K562 (cell line): ENCODE results near the gene RNF32. TPM values are rescaled to one million over a fixed set of nuclear protein-coding genes. Genes with fewer than 3 reads are reported as not detected.

Source experiments
- ATAC-seq: fragments of 200-7000 bp; cut with Tn5 transposase; 3 replicates; pipeline ENCODE4 v1.9.1; 2020; ENCODE audit warnings: moderate library complexity
- BruUV-seq: library from RNA; stranded (reverse); fragments of 400-500 nt; replicated peaks from 2 replicates; lab custom pipeline; 2021; lab: Mats Ljungman, UMichigan
- CTCF ChIA-PET: fragments of 300-600 bp; formaldehyde crosslinking; extraction: SDS; loops from one replicate; lab custom pipeline; 2021; ENCODE audit warnings: low intra/inter-chr PET ratio; lab: Yijun Ruan, JAX
- POLR2A ChIA-PET: fragments of 300-600, 350-650 bp; sonication (Branson Sonifier 250); formaldehyde crosslinking; extraction: SDS; loops from one replicate; lab custom pipeline; 2021; ENCODE audit warnings: antibody characterized with exemption, inconsistent platforms; lab: Yijun Ruan, JAX
- DNase-seq, 4 experiments: peaks; one replicate each; pipeline versions ENCODE4 v3.0.0 to v3.0.0-alpha.2; 2011 to 2018; ENCODE audit warnings: low spot score in 3 of 4, mixed read lengths in 3 of 4; ENCODE audit errors: extremely low read depth in 1 of 4
- FAIRE-seq: peaks from 2 replicates; lab custom pipeline; 2011; peaks lifted over from hg19 to GRCh38; lab: Jason Lieb, UNC
- H2AFZ ChIP-seq: 2 replicates; pipeline ENCODE4 v1.6.0; 2011; ENCODE audit warnings: low read depth, low read length, control low read depth, inconsistent platforms
- H3K27ac ChIP-seq: fragments of 200-600 bp; 3 replicates; pipeline ENCODE4 v1.8.0; 2011; ENCODE audit warnings: low read depth, mild to moderate bottlenecking, control low read depth, inconsistent platforms, low read length, moderate library complexity, mixed read lengths; ENCODE audit errors: extremely low read depth
- H3K27me3 ChIP-seq, 2 experiments: fragments of 300-600 bp in 1 of 2; 2 replicates in 1 of 2; 3 replicates in 1 of 2; pipeline versions ENCODE4 v1.6.0 to v1.8.0; 2011; ENCODE audit warnings: inconsistent platforms in 2 of 2, low read length in 2 of 2, mild to moderate bottlenecking in 1 of 2, mixed read lengths in 1 of 2, moderate library complexity in 1 of 2; ENCODE audit not compliant: control insufficient read depth in 2 of 2, insufficient read depth in 2 of 2
- H3K36me3 ChIP-seq: fragments of 300-600 bp; 3 replicates; pipeline ENCODE4 v1.8.0; 2011; ENCODE audit warnings: mild to moderate bottlenecking, low read length, inconsistent platforms; ENCODE audit not compliant: control insufficient read depth, insufficient read depth
- H3K4me1 ChIP-seq, 2 experiments: fragments of 200-600 bp in 1 of 2; replicated peaks in 1 of 2; 2 replicates in 1 of 2; 3 replicates in 1 of 2; pipeline versions ENCODE4 v1.5.1 to v1.8.0; 2011; ENCODE audit warnings: inconsistent platforms in 2 of 2, low read length in 2 of 2, mild to moderate bottlenecking in 1 of 2, mixed read lengths in 1 of 2, moderate library complexity in 1 of 2; ENCODE audit not compliant: control insufficient read depth in 2 of 2, insufficient read depth in 2 of 2
- H3K4me2 ChIP-seq: 2 replicates; pipeline ENCODE4 v1.6.1; 2011; ENCODE audit warnings: low read length, control low read depth, inconsistent platforms, mixed read lengths; ENCODE audit not compliant: insufficient read depth
- H3K4me3 ChIP-seq: fragments of 200-600 bp; sonication (generic), shearing (Covaris generic); 2 replicates; pipeline ENCODE4 v1.5.1; 2016; ENCODE audit warnings: control low read depth, inconsistent platforms
- H3K79me2 ChIP-seq: fragments of 200-600 bp; 3 replicates; pipeline ENCODE4 v1.8.0; 2011; ENCODE audit warnings: low read length, inconsistent platforms; ENCODE audit not compliant: control insufficient read depth, insufficient read depth
- H3K9ac ChIP-seq, 2 experiments: 2 replicates each; pipeline versions ENCODE4 v1.6.0 to v1.6.1; 2011; ENCODE audit warnings: low read depth in 2 of 2, low read length in 2 of 2, control low read depth in 1 of 2, inconsistent platforms in 1 of 2, mild to moderate bottlenecking in 1 of 2, mixed read lengths in 1 of 2; ENCODE audit not compliant: insufficient read depth in 1 of 2
- H3K9me1 ChIP-seq: one replicate; pipeline ENCODE4 v1.6.0; 2011; ENCODE audit warnings: inconsistent platforms, mild to moderate bottlenecking, low read length, moderate library complexity; ENCODE audit not compliant: control insufficient read depth, insufficient read depth
- H3K9me3 ChIP-seq: replicated peaks from 2 replicates; pipeline ENCODE4 v1.5.1; 2011; ENCODE audit warnings: low read depth, low read length, inconsistent platforms; ENCODE audit not compliant: control insufficient read depth, insufficient read depth
- H4K20me1 ChIP-seq: replicated peaks from 2 replicates; pipeline ENCODE4 v1.6.1; 2011; ENCODE audit warnings: low read length, inconsistent platforms, mixed read lengths; ENCODE audit not compliant: control insufficient read depth, insufficient read depth
- CBX1 ChIP-seq: sonication (generic); IDR thresholded peaks from 2 replicates; pipeline ENCODE4 v1.6.1; 2016; ENCODE audit warnings: antibody characterized with exemption, low read depth, mild to moderate bottlenecking
- CBX3 ChIP-seq, 2 experiments: IDR thresholded peaks; 1 replicate in 1 of 2; 2 replicates in 1 of 2; pipeline ENCODE4 v1.6.1; 2012; ENCODE audit warnings: inconsistent platforms in 2 of 2, low read length in 2 of 2, borderline replicate concordance in 1 of 2, control low read depth in 1 of 2
- CBX5 ChIP-seq: IDR thresholded peaks from 2 replicates; pipeline ENCODE4 v1.6.1; 2014; ENCODE audit warnings: low read depth, borderline replicate concordance
- EHMT2 ChIP-seq: fragments of 450-650 bp; IDR thresholded peaks from 2 replicates; pipeline ENCODE4 v1.6.1; 2018; ENCODE audit warnings: antibody characterized with exemption
- HDGF ChIP-seq: fragments of 450-650 bp; IDR thresholded peaks from 2 replicates; pipeline ENCODE4 v1.6.1; 2016
- HES1 ChIP-seq: fragments of 450-650 bp; IDR thresholded peaks from 2 replicates; pipeline ENCODE4 v1.6.1; 2016; ENCODE audit warnings: low read depth, mild to moderate bottlenecking, moderate library complexity
- NFIX ChIP-seq: fragments of 250-450 bp; sonication (Bioruptor Pico); IDR thresholded peaks from 2 replicates; pipeline ENCODE4 v1.4.0; 2020; ENCODE audit warnings: low read depth, mild to moderate bottlenecking, moderate library complexity
- NR4A1 ChIP-seq, 2 experiments: fragments of 250-450 bp in 1 of 2; fragments of 450-650 bp in 1 of 2; sonication (Bioruptor Pico) in 1 of 2; IDR thresholded peaks; 2 replicates each; pipeline versions ENCODE4 v1.4.0 to v1.6.1; 2016 to 2020; ENCODE audit warnings: mild to moderate bottlenecking in 2 of 2, missing compliant biosample characterization in 1 of 2, missing genetic modification characterization in 1 of 2, moderate library complexity in 1 of 2
- SAFB2 ChIP-seq: fragments of 200-400 bp; formaldehyde crosslinking; IDR thresholded peaks from 2 replicates; pipeline ENCODE4 v1.6.1; 2018; ENCODE audit warnings: borderline replicate concordance, low read length, low read depth, moderate library complexity; ENCODE audit not compliant: severe bottlenecking
- SP2 ChIP-seq: IDR thresholded peaks from 2 replicates; pipeline ENCODE4 v1.6.1; 2011; ENCODE audit warnings: mild to moderate bottlenecking, low read depth, low read length, moderate library complexity; ENCODE audit not compliant: poor library complexity, severe bottlenecking; ENCODE audit errors: extremely low read depth
- SREBF2 ChIP-seq: sonication (generic); formaldehyde crosslinking; IDR thresholded peaks from 2 replicates; pipeline ENCODE4 v1.4.0; 2020; ENCODE audit warnings: mild to moderate bottlenecking, missing genetic modification reagents
- TCF15 ChIP-seq: fragments of 250-450 bp; sonication (Bioruptor Pico); IDR thresholded peaks from 2 replicates; pipeline ENCODE4 v1.8.0; 2022; ENCODE audit warnings: moderate library complexity, mild to moderate bottlenecking, inconsistent platforms
- TRIM28 ChIP-seq: fragments of 450-650 bp; IDR thresholded peaks from 2 replicates; pipeline ENCODE4 v1.6.1; 2017
- ZKSCAN8 ChIP-seq: fragments of 200-800 bp; sonication (Bioruptor generic); IDR thresholded peaks from 2 replicates; pipeline ENCODE4 v1.6.1; 2016; ENCODE audit warnings: missing genetic modification characterization, missing compliant biosample characterization
- ZNF133 ChIP-seq: fragments of 250-450 bp; sonication (Bioruptor Pico); IDR thresholded peaks from 2 replicates; pipeline ENCODE4 v1.4.0; 2020; ENCODE audit warnings: mild to moderate bottlenecking
- ZNF184 ChIP-seq: sonication (generic); formaldehyde crosslinking; IDR thresholded peaks from 2 replicates; pipeline ENCODE4 v1.5.0; 2020; ENCODE audit warnings: missing genetic modification reagents
- ZNF224 ChIP-seq: sonication (generic); formaldehyde crosslinking; IDR thresholded peaks from 2 replicates; pipeline ENCODE4 v1.8.0; 2022; ENCODE audit warnings: mild to moderate bottlenecking, missing genetic modification reagents
- ZNF583 ChIP-seq: fragments of 250-450 bp; sonication (Bioruptor Pico); IDR thresholded peaks from 2 replicates; pipeline ENCODE4 v1.4.0; 2020
- WGBS: fragments of 100-300 bp; shearing (Covaris generic); methylation state at CpG from one replicate; pipeline ENCODE4 v1.1.6; 2016; ENCODE audit warnings: low coverage, mixed read lengths; ENCODE audit not compliant: insufficient coverage; ENCODE audit errors: missing lambda C conversion rate; 5-methylcytosine and 5-hydroxymethylcytosine counted together
- in situ Hi-C: fragments of 300-500 bp; cut with MboI; formaldehyde crosslinking; loops from 4 replicates; pipeline ENCODE4 v1.15.0; 2018; ENCODE audit warnings: inconsistent platforms, mixed read lengths
- intact Hi-C: fragments of 100-400 bp; cut with micrococcal nuclease; formaldehyde crosslinking; loops from 2 replicates; pipeline ENCODE4 v1.14.2; 2022
- polyA plus RNA-seq, 8 experiments: library from polyadenylated mRNA; depleted of rRNA in 4 of 8; stranded (reverse) in 5 of 8; unstranded in 3 of 8; fragments of >200 nt; fragmentation: Nextera tagmentation in 2 of 8; fragmentation: Illumina TruSeq in 1 of 8; extraction: Ambion mirVana in 2 of 8; extraction: Trizol in 1 of 8; gene quantifications; 2 replicates each; pipeline versions ENCODE4 v1.2.1 to v1.2.3, GENCODE V29; 2011 to 2014; ENCODE audit warnings: inconsistent platforms in 1 of 8, missing spikeins in 1 of 8
- total RNA-seq, 7 experiments: library from RNA; depleted of rRNA in 6 of 7; stranded (reverse); fragments of >200 nt in 6 of 7; fragmentation: Illumina TruSeq in 2 of 7; extraction: Trizol in 2 of 7; gene quantifications; 2 replicates each; pipeline versions ENCODE4 v1.2.1 to v1.2.3, GENCODE V29; 2011 to 2021; ENCODE audit warnings: low replicate concordance in 1 of 7

RNF32 gene
- total and polyA plus RNA-seq, 9 of the 15 experiments (the other 6 are each of a cell fraction or from before 2014, with no cell fraction given) = 2.6 to 7.0 (median 4.6) TPM

- in situ Hi-C loops (no loop called here), intact Hi-C loops (no loop called here)
- 51% methylated on average over 2 of the region's 2 CpGs for WGBS
- POLR2A ChIA-PET = interaction anchor here (0.6 to 2.0 kb wide), 3 partner anchors 9 to 40 kb away, joined by 3 to 6 read pairs (median 3); partner anchors contain the start of gene RNF32
- no peak for DNase-seq
- CTCF ChIA-PET = no interaction called here
- no peak overlapping the region for H3K4me3 ChIP-seq
- TF ChIP-seq HDGF (no peak), CBX3 (IDR thresholded peaks at IDR 0.05; ENCODE audit: borderline replicate concordance in 1 of 2, low read length in 2 of 2) (peak in 1 of 2 experiments; percentile 62; a peak in 1 of 3 replicates), SP2 (peak; percentile 2), TRIM28 (0 out of 2 replicates have a peak, but pooled peaks have one; percentile 58), CBX1 (0 out of 2 replicates have a peak, but pooled peaks have one; percentile 56), CBX5 (peak; percentile 79; the same call in 1 of the 2 replicates), ZNF224 (no peak)
- TF ChIP-seq, all 486 proteins: peak for 5
- FAIRE-seq (no peak), ATAC-seq (no peak)
- Histone ChIP-seq H3K36me3 (no peaks in the 10 kb centered on the region), H3K9me1 (no peaks in the 10 kb centered on the region), H3K9ac (no peak overlapping the region), H3K27me3 (no peaks in the 10 kb centered on the region), H3K27ac (no peak overlapping the region), H4K20me1 (no peaks in the 10 kb centered on the region), H2AFZ (no peak overlapping the region), H3K79me2 (no peaks in the 10 kb centered on the region), H3K4me2 (no peak overlapping the region), H3K4me1 (no peaks in the 10 kb centered on the region), H3K9me3 (peaks cover 7% of the 10 kb centered on the region; the same call in 1 of the 2 replicates)
- BruUV-seq = no TSS peak
These were observed 10.7 kb upstream of the RNF32 start for GRCh38 chr7:156629873-156630272.

GRCh38 chr7:156634117-156634516 is 6.5 kb upstream of the RNF32 start:
- Histone ChIP-seq H3K4me1 (no peaks in the 10 kb centered on the region; a peak in 1 of 5 replicates), H3K9ac (no peak overlapping the region), H3K79me2 (peaks cover 38% of the 10 kb centered on the region), H3K27me3 (no peaks in the 10 kb centered on the region), H3K9me3 (peaks cover 3% of the 10 kb centered on the region; the same call in 1 of the 2 replicates), H3K9me1 (no peaks in the 10 kb centered on the region), H3K27ac (no peak overlapping the region), H3K4me2 (no peak overlapping the region), H3K36me3 (peaks cover 3% of the 10 kb centered on the region; the same call in 1 of the 3 replicates), H3K4me3 (no peak overlapping the region), H2AFZ (no peak overlapping the region), H4K20me1 (no peaks in the 10 kb centered on the region)
- DNase-seq (no peak), ATAC-seq (no peak), FAIRE-seq (no peak)
- in situ Hi-C loops (no loop called here), intact Hi-C loops (no loop called here)
- POLR2A ChIA-PET = interaction anchor here (0.6 kb wide), 1 partner anchor 604 kb away, joined by 3 read pairs; no protein-coding TSS in a partner anchor
- WGBS = 37% methylated on average over 3 of the region's 3 CpGs
- CTCF ChIA-PET = no interaction called here
- BruUV-seq = no TSS peak
- TF ChIP-seq ZNF583 (CRISPR knock-in tag) = no peak
- TF ChIP-seq ZNF184 = no peak
- TF ChIP-seq ZKSCAN8 = no peak
- TF ChIP-seq TCF15 (CRISPR knock-in tag) = no peak
- no peak for TF ChIP-seq SREBF2 (CRISPR knock-in tag)
- no peak for TF ChIP-seq SAFB2
- no peak for TF ChIP-seq HES1
- no peak for TF ChIP-seq EHMT2
- TF ChIP-seq NFIX (CRISPR knock-in tag) = no peak
- TF ChIP-seq NR4A1 (CRISPR knock-in tag; IDR thresholded peaks at IDR 0.05) = no peak
- TF ChIP-seq NR4A1 (tag; IDR thresholded peaks at IDR 0.05) = no peak
- TF ChIP-seq ZNF133 (CRISPR knock-in tag) = no peak
